ENCODE measurements around the gene LOXHD1.

LOXHD1 gene

DNA sequence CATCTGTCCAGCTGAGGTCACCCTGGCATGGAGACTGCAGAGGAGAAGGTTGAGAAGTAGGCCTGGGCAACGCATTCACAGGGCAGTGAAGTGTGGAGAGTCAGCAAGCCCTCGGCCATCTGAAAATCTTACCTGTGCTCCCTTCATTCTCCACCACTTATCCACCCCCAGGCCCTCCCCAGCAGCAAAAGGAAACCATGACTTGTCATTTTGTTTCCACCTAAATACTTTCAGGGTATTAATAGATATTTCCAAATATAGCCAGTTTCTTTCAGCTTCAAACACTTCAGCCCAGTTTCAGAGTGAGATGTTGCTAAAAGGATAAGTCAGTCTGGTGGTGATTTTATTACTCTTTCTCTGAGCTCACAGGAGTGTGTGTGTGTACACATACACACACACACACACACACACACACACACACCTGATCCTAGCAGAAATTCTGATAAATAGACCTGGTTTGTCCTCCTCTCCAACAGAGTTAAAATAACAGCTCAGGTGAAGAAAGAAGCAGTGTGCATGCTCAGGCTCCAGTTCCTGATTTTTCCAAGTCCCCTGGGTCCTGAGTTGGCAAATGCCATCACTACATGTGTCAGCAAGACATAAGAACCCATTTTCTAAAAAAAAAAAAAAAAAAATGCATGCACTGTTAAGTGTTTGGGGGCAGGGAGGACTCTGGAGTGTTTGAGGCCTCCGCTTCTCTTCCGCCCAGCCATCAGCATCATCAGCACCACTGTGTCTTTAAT, 82.8 kb downstream of the LOXHD1 start:
- no peak for DNase-seq

DNA sequence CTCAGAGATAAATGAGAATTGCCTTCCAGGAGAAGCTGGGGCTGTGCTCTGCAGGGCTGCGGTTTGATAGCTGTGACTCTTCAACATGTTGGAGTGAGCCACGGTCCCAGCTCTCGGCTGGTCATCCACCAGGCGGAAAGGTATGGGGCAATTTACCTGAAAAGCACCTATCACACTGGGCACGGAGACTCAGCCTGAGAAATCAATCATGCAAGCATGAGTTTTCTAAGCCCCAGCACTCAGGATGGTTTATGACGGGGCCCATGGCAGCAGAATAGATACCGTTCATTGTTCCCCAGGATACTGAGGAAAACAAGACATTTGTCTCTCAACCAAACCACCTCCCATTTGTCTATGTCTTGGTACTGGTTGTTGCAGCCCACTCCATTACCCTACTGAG, 83.9 kb downstream of the LOXHD1 start:
- no peak for DNase-seq

DNA sequence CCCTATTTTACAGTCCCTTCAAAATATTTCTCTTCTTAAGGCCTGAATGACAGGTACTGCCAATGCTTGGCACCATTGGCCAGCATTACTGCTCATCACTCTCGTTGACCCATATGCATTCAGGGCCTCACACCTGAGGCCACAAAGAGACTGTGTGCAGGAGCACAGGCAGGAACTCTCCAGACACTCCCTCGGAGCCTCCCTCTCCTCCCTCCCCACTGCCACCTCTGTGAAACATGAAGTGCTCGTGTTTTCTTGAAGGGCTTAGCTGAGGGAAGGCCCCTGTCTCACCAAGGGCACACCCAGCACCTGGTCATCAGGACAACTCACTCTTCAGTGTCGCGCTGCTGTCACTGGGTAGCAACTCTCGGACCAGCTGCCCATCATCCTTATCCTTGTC, 85.3 kb downstream of the LOXHD1 start:
- no peak for DNase-seq

DNA sequence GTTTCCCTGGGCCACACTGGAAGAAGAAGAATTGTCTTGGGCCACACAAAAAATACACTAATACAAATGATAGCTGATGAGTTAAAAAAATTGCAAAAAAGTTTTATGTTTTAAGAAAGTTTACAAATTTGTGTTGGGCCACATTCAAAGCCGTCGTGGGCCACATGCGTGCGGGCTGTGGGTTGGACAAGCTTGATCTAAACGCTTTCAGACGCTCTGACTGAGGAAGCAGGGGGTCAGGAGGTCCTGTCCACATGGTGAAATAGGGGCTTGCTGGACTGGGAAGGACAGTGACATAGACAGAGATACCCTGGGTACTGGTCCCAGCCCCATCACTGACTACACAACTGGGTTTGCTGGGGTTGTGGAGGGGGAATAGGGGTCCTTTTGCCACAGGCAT, 86.4 kb downstream of the LOXHD1 start:
- DNase-seq, result no peak

DNA sequence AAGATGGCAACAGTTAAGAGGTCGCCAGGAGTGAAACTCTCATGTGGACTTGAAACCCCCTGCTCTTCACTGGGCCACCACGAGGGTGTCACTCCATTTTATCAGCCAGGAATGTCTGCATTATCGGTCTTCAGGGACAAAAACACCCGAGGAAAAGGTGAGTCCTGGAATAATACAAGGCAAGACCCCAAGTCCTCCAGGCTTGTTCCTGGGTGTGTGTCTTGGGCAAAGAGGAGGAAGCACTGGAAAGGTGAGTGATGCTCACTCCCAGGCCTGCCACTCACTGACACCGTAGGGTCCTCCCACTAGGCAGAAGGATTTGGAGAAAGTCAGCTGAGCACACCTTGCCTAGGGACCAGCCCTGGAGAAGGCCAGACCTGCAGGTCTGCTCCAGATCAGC, 86.9 kb downstream of the LOXHD1 start:
- DNase-seq, result no peak

DNA sequence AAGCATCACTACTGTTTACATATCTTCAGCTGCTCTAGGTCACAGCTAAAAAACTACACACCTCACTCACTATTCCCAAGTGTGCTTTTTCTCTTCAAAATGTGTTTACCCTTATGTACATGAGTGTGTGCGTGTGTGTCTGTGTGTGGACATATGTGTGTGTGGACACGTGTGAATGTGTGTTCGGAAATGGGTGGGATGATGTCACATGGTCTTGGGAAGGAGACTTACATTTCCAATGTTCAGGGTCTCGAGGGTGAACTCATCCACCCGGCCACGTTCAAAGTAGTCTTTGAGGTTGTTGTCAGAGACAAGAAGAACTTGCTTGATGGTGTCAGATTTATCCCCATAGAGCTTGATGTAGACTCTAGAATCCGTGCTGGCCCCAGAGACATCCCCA, 87.8 kb downstream of the LOXHD1 start:
- no peak for DNase-seq

DNA sequence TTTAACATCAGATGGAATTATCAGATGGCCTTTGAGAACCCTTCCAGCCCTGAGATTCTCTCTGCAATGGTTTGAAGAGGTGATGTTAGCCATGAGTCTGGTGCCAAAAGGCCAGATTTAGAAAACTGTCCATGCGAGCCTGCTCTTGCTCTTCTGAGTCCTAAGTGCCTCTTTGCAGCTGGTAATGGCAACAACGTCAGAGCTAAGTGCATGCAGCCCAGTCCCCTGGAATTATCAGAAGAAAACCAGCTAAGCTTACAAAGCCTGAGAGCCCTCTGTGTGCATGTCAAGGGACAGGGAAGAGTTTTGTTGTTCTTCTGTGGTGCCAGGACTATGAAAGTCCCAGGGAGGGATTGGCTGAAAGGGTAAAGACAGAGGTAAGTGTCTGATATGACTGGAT, 89.8 kb downstream of the LOXHD1 start:
- no peak for DNase-seq

DNA sequence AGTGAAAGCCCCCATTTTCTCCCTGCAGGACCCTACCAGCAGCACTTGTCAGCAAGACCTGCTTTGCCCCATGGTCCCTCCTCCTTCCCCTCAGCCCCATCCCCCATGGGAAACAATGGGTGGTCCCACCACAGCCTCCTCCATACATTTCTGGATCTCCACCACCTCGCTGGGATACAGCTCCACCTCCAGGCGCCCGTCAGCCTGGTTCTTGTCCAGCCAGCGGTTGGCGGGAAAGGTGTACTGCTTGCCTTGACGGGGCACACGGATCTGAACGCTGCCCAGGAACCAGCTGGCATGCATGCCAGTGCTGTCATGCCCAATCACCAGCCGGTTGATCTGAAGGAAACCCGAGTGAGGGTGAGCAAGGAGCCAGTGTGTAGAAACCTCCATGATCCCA, 90.9 kb downstream of the LOXHD1 start:
- DNase-seq, result no peak

DNA sequence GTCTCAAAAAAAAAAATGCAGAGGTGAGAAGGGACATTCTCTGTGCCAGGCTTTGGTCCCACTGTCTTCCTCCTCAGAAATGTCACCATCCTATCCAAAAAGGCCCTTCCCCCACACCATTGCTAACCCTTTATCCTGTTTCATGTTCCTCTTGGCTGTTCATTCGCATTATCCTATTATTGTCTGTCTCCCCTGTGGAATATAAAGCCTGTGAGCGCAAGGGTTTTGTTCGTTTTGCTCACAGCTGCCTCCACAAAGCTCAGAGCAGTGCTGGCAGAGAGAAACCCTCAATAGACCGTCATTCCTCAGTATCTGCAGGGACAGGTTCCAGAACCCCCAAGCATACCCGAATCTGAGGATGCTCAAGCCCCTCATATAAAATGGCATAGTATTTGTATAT, 91.8 kb downstream of the LOXHD1 start:
- no peak for DNase-seq

DNA sequence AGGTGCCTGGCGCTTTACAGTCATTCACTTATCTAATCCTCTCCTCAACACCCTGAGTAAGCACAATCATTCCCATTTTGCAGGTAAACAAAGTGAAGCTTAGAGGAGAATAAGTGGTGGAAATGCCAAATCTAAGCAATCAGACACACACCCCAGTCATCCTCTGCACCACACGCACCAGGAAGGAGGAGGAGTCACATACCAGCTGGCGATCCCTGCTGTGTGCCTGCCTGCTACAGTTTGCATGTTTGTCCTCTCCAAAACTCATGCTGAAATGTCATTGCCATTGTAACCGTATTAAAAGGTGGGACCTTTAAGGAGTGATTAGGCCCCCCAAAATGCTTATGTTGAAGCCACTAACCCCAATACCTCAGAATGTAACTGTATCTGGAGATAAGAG, 93.7 kb downstream of the LOXHD1 start:
- no peak for DNase-seq

DNA sequence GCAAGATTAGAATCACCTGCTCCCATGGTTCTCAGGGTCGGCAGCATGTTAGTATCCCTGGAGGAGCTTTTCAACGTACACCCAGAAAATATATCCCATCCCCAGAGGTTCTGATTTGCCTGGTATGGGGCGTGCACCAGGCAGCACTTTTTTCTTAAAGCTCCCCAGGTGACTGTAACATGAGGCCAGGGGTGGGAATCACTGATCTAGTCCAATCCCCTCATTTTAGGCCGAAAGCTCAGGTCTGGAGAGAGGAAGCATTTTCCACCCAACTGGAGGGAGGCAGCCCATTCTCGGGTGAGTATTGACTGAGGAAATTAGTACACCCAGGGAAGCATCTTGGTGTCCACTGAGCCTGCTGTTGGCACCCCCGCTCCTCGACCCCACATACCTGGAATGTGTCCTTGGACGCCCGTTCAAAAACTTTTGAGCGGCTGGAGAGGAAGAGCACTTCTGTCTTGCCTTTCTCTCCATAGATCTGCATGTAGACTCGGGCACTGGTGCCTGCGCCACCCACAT, 94.3 kb downstream of the LOXHD1 start:
- no peak for DNase-seq

DNA sequence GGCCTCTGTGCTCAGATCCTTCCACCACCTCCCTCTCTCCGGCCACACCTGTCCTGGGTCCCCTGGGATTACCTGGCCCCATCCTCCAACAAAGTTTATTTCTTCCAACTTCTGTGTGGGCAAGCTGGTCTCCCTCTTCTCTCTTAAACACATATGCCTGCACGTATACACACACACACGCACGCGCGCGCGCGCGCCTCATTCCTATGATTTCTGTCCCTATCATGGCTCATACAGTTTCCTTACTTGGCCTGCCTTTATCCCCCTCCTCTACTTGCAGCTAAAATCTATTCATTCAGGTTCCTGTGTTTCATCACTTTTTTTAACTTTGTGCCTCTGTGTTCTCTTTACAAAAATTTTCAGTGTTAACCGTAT, 96.4 kb downstream of the LOXHD1 start:
- DNase-seq, result no peak

DNA sequence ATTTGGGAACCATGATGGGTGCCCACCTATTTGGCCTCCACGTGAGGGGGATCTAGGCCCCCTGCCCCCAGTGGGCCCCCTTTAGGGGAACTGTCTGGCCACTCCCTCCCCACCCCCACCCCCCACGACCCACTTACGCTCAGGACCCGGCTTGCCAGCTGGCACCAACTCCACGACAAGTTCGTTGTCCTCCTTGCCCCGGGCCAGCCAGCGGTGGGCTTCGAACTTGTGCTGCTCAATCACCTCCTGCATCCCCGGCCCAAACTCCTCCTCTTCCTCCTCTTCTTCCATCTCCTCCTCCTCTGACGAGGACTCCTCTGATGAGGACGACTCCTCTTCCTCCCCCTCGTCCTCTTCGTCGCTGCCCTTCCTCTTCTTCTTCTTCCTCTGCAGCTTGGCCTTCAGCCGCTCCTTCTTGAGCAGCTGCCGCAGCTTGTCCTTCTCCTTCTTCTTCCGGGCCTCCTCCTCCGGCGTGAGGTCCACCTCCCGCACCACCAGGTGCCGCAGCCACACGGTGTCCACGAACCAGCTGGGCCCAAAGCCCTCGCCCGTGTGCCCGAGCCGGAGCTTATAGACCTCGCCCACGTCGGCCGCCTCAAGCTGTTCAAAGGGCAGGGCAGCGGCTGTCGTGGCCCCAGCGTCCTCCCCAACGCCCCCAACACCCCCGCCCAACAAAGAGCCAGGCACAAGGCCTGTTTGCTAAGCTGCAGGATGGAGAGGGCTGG, 96.9 kb downstream of the LOXHD1 start:
- no peak for DNase-seq

DNA sequence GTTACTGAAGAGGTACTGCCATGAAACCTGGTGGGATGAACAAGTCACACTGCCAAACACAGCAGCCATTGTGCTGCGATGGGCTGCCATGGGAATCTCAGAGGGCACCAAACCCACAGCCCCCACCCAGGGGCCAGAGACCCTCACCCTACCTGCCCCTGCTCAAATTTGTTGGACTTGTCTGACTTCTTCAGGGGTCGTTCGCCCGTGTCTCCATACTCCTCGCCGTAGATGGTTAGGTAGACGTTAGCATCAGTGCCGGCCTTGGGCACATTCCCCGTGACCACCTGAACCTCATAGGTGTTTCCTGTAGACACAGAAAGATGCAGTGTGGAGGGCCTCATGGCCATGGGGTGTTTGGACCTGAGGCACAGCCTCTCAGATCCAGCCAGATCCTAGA, 97.7 kb downstream of the LOXHD1 start:
- no peak for DNase-seq

DNA sequence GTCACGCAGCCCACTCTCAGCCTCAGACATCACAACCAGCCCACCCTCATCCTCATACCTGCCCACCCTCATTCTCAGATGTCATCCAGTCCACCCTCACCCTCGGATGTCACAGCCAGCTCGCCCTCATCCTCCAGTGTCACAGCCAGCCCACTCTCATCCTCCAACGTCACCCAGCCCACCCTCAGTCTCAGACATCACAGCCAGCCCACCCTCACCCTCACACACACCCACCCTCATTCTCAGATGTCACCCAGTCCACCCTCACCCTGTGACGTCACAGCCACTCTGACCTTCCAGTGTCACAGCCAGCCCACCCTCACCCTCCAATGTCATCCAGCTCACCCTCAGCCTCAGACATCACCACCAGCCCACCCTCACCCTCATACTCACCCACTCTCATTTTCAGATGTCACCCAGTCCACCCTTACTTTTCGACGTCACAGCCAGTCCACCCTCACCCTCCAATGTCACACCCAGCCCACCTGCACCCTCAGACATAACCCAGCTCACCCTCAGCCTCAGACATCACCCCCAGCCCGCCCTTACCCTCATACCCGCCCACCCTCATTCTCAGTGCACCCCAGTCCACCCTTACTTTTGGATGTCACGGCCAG, 100.3 kb downstream of the LOXHD1 start:
- no peak for DNase-seq

DNA sequence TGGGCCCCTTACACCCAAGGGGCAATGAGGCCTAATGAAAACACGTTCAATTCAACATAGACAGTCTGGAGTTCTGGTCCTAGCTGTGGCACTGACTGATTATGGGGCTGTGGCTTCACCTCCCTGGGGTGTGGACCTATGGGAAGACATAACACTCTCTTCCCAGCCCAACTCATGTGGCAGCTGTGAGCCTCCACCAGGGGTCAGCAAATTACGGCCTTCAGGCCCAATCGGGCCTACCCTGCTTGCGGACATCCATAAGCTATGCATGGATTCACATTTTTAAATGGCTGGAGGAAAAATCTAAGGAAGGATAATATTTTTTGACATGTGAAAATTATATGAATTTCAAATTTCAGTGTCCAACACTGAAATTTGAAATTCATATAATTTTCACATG, 101.3 kb downstream of the LOXHD1 start:
- DNase-seq, result no peak

DNA sequence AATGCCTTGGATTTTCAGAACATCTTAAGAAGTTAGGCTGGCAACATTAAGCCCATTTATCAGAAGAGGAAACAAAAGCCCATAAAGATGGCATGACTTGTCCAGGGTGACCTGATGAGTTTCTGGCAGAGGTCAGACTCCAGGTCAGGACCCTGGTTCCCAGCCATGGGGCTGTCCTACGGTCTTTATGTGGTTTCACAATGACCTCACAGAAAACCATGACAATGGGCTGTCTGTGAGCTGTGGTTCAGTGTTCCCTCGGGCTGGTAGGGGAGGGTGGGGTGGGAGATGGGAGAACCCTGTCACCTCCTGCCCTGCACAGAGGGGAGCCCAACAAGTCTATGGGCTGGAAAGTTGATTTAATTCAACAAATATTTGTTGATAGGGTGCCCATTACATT, 101.8 kb downstream of the LOXHD1 start:
- no peak for DNase-seq

DNA sequence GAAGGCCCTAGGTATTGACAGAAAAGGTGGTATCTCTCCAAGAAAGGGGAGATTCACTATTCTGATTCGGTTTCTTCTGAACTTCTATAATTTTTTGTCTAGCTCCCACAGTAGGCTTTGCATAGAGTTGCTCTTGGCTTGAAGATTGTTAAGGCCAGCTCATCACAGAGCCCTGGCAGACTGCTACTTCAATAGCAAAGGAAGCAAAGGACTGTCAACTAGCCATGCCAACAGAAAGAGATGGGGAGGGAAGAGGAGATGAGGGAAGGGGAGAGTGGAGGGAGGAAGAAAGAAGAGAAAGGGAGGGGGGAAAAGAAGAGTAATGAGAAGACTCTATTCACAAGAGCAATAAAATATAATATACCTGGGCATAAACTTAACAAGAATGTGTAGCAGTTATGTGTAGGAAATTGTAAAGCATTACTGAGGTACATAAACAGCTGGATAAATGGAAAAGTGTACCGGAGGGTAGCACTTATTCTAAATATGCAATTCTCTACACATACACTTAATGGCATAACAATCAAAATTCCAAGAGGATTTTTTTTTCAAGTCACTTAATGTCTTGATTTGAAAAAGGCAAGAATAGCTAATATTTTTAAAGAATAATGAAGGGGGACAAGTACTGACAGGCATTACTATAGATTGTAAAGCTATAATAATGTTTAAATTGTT, 102.5 kb downstream of the LOXHD1 start:
- DNase-seq, result no peak

DNA sequence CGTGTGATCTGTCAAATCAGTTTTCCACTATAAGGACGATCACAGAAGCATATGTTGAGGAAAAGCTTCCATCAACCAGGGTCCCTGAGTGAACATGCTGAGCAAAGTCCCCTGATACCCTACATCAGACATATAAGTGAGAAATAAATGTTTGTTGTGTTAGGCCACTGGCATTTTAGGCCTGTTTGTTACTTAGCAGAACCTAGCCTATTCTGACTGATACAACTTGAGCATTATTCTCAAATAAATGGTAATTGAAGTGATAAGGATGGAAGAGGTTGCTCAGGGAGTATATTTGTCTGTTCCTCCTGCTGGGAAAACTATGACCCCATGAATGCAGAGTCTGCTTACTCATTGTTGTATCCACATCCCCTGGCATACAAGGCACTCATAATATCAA, 106.4 kb downstream of the LOXHD1 start:
- no peak for DNase-seq

DNA sequence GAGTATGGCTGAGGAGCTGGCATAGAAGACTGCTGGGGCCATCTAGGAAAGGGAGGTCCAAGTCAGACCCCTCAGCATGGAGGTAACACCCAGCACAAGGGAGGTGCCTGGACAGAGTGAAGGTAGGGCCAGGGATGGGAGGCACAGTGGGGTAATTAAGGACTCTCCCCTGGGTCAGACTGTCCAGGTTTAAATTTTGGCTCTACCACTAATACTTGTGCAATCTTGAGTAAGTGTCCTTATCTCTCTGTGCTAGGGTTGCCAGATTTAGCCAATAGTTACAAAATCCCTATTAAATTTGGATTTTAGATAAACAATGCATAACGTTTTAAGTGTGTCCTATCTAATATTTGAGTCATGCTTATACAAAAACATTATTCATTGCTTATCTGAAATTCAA, 109.5 kb downstream of the LOXHD1 start:
- no peak for DNase-seq

DNA sequence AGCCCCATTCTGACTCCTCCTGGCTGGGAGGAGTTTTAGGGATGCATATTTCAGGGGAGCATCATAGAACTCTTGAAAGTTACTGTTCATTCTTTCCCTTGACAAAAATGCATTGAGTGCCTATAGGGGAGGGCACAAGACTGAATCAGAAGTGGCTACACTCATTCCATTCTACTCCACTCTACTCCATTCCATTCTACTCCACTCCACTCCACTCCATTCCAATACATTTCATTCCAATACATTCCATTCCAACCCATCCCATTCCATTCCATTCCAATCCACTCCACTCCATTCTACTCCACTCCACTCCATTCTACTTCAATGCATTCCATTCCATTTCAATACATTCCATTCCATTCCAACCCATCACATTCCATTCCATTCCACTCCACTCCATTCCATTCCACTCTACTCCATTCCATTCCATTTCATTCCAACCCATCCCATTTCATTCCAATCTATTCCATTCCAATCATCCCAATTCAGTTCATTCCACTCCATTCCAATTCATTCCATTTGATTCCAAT, 110.8 kb downstream of the LOXHD1 start:
- no peak for DNase-seq

DNA sequence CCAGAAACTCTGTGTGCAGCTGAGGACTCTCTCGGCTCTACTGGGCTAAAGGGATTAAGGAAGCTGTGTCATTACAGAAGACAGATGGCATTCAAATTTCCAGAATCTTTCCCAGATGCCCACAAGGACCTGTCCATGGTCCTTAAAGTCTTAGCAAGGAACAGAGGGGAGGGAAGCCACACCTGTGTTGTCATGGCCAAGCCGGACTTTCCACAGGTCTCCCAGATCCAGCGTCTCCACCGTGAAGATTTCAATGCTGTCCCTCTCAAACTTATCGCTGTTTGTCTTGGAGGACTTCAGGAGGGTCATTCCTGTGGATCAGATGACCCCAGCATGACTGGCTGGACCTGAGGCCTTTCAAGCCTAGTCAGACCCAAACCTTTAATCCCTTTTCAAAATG, 114.5 kb downstream of the LOXHD1 start:
- DNase-seq, result no peak

DNA sequence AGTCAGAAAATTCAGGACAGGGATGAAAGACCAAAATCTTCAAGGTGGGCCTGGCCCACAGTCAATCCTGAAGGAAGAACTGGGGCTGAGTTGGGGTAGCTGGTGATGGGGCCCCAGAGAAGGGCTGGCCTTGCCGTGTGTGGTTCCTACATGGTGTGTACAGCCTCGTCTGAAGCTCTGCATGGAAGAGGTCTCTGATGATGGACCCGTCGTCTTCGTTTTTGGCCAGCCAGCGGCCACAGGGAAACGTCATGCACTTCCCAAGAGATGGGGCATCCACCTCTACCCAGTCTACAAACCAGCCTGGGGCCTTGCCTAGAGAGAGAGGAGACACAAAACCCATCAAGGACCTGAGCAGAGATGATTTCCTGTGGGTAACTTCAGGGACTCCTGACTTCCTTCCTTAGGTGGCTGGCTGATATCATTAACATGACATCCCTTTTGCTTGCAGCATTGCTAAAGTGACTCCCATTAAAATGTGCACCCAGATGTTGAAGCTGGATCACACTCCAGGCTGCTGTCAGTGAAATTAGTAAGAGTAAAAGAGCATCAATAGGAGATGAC, 115.3 kb downstream of the LOXHD1 start:
- DNase-seq, result no peak
